Endothelial cell (in vitro differentiated cells): Measurements from ENCODE around the gene PDE4B. TPM values are rescaled to one million over a fixed set of nuclear protein-coding genes. Genes with fewer than 3 reads are reported as not detected.

ENCODE experiments used
- DNase-seq: peaks from one replicate; pipeline ENCODE4 v3.0.0; 2021; ENCODE audit warnings: low spot score
- H3K27ac Mint-ChIP-seq: one replicate; pipeline ENCODE4 v1.8.0; 2021; ENCODE audit warnings: mixed read lengths, inconsistent platforms; ENCODE audit not compliant: unreplicated experiment
- H3K27me3 Mint-ChIP-seq: one replicate; pipeline ENCODE4 v1.8.0; 2021; ENCODE audit warnings: mild to moderate bottlenecking, moderate library complexity, mixed read lengths, inconsistent platforms; ENCODE audit not compliant: unreplicated experiment
- H3K36me3 Mint-ChIP-seq: one replicate; pipeline ENCODE4 v1.8.0; 2021; ENCODE audit warnings: mild to moderate bottlenecking, low read depth, mixed read lengths, inconsistent platforms; ENCODE audit not compliant: unreplicated experiment
- H3K4me1 Mint-ChIP-seq: one replicate; pipeline ENCODE4 v1.8.0; 2021; ENCODE audit warnings: mild to moderate bottlenecking, mixed read lengths, inconsistent platforms; ENCODE audit not compliant: unreplicated experiment
- H3K4me3 Mint-ChIP-seq: one replicate; pipeline ENCODE4 v1.8.0; 2021; ENCODE audit warnings: mild to moderate bottlenecking, mixed read lengths, inconsistent platforms; ENCODE audit not compliant: unreplicated experiment
- H3K9me3 Mint-ChIP-seq: one replicate; pipeline ENCODE4 v1.8.0; 2021; ENCODE audit warnings: mixed read lengths, inconsistent platforms; ENCODE audit not compliant: unreplicated experiment
- CTCF ChIP-seq: fragments of 200-600 bp; sonication (generic); IDR thresholded peaks from one replicate; pipeline ENCODE4 v1.5.0; 2021; ENCODE audit warnings: antibody characterized with exemption; ENCODE audit not compliant: unreplicated experiment
- total RNA-seq: library from RNA; stranded (reverse); fragmentation: NEBNext Ultra II Directional; extraction: Animal tissue kit (Norgen Biotek cat#: 25700); gene quantifications from one replicate; pipeline ENCODE4 v1.2.1, GENCODE V29; 2021; ENCODE audit not compliant: unreplicated experiment

Gene PDE4B
- total RNA-seq, 1 donor from 2014 or later, result 45.6 TPM

DNA sequence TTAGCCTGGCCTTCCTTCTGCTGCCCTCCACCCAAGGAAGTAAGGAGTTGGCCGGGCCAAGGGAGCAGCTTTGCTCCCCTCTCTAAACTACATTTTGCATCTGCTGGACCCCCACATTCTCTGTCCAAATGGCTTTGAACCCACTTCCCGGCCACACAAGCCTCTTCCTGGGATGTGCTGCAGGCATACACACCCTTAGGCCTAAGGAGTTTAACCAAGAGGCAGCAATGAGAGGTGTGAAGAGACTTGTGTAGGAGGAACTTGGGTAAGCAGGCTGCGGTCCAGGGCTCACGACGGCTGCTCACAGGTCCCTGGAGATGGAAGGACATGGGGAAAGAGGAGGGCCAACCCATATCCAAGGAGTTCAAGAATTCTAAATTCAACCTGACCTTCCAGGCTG lies 544.6 kb downstream of the PDE4B start:
- no peak for DNase-seq
- TF ChIP-seq CTCF, result no peak
- peak overlapping the region; percentile 66 for H3K27ac Mint-ChIP-seq
- peaks cover 3% of the 10 kb centered on the region for H3K27me3 Mint-ChIP-seq
- no peaks in the 10 kb centered on the region for H3K9me3 Mint-ChIP-seq
- H3K36me3 Mint-ChIP-seq, result peaks cover 14% of the 10 kb centered on the region
- H3K4me1 Mint-ChIP-seq, result peaks cover 60% of the 10 kb centered on the region
- H3K4me3 Mint-ChIP-seq, result peak overlapping the region; percentile 22

- Mint-ChIP-seq H3K4me1 (peaks cover 69% of the 10 kb centered on the region), H3K27me3 (no peaks in the 10 kb centered on the region), H3K4me3 (no peak overlapping the region), H3K9me3 (no peaks in the 10 kb centered on the region), H3K27ac (peak overlapping the region; percentile 14), H3K36me3 (peaks cover 8% of the 10 kb centered on the region)
- no peak for TF ChIP-seq CTCF
- DNase-seq, result no peak
Measured at GRCh38 chr1:66339944-66340343, 547.2 kb downstream of the PDE4B start.

DNA sequence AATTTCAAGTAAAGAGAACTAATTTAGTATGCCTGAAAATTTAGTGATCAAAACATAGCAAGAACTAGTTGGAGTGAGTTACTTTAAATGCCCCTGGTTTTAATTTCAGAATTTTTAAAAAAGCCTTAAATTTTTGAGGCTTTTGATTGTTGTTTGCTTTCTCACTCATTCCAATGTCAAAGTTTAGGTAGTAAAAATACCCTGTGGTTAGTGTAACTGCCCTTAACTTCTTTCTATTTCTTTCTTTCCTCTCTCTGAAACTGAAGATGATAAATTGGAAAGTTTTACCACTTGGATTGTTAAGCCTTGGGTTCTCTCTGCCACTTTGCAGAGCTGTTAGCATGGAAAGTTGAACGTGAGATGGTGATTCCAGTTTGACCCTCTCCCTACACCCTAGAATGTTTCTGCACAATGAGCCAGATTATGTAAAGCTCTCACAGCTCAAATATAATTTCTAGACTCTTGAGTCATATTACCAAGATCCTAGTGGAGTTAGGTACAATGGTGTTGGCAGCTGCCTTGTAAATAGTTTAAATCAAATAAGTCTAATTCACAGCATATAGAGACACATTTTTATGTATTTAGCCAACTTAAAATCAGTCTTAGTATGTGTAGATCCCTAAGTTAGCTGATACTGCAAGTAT lies 548.9 kb downstream of the PDE4B start:
- peaks cover 5% of the 10 kb centered on the region for H3K36me3 Mint-ChIP-seq
- no peaks in the 10 kb centered on the region for H3K9me3 Mint-ChIP-seq
- no peaks in the 10 kb centered on the region for H3K27me3 Mint-ChIP-seq
- TF ChIP-seq CTCF, result no peak
- peak overlapping the region; percentile 55 for H3K27ac Mint-ChIP-seq
- H3K4me1 Mint-ChIP-seq, result peaks cover 66% of the 10 kb centered on the region
- peak overlapping the region; percentile 7 for H3K4me3 Mint-ChIP-seq
- no peak for DNase-seq

DNA sequence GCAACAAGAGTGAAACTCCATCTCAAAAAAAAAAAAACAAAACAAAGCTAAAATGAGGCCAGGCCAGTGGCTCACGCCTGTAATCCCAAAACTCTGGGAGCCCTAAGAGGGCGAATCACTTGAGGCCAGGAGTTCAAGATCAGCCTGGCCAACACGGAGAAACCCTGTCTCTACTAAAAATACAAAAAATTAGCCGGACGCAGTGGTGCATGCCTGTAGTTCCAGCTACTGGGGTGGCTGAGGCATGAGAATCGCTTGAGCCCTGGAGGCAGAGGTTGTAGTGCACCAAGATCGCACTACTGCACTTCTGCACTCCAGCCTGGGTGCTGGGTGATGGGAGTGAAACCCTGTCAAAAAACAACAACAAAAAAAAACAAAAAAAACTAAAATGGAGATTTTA lies 550.0 kb downstream of the PDE4B start:
- no peak for DNase-seq
- Mint-ChIP-seq H3K9me3 (no peaks in the 10 kb centered on the region), H3K27me3 (no peaks in the 10 kb centered on the region), H3K4me1 (peaks cover 66% of the 10 kb centered on the region), H3K4me3 (no peak overlapping the region), H3K27ac (no peak overlapping the region), H3K36me3 (peaks cover 6% of the 10 kb centered on the region)
- TF ChIP-seq CTCF, result no peak

DNA sequence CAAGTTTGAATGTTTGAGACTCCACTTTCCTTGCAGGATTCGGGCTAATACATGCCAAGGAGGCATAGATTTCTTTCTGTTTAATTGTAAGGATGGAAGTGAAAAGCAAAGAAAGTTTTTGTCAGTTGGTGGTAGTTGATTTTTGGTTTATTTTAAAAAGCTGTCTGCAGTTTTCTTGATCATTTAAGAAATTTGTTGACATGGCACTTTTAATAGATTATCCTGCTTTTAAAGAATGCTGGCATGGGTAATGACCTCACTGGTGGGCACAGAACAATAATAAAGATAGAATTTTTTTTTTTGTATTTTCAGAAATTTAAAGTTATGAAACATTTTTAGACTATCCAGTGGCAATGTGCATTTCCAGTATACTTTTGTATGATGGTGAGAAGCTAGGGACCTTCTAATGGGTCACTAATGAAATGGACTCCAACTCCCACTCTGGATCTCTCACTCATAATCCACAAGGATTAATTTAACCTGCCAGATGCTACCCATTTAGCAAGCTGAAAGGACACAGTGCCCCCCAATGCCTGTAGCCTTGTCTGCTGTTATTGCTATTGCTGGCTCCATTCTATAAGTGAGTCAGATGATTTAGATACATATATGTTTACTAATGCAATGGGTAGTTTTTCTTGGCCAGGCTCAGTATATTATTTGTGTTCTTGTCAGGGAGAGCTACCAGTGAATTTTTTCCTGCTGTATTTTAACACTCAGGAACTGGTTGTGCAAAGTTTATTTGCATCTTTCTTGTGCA lies 551.1 kb downstream of the PDE4B start:
- DNase-seq, result no peak
- Mint-ChIP-seq H3K27me3 (no peaks in the 10 kb centered on the region), H3K36me3 (peaks cover 6% of the 10 kb centered on the region), H3K9me3 (no peaks in the 10 kb centered on the region), H3K4me3 (no peak overlapping the region), H3K4me1 (peaks cover 66% of the 10 kb centered on the region), H3K27ac (no peak overlapping the region)
- TF ChIP-seq CTCF, result no peak
